Right lobe of liver (tissue), 6 donors: ENCODE results near the gene LYPD3. TPM values are rescaled to one million over a fixed set of nuclear protein-coding genes. Genes with fewer than 3 reads are reported as not detected.

Experiments
- ATAC-seq, 4 donors: fragments of 200-7000 bp; cut with Tn5 transposase; one replicate each; pipeline ENCODE4 v1.9.1; 2020; ENCODE audit warnings: mild to moderate bottlenecking in 4 of 4, moderate library complexity in 4 of 4
- DNase-seq, 3 donors: peaks; one replicate each; pipeline ENCODE4 v3.0.0-alpha.2; 2020
- H3K27ac ChIP-seq, 3 donors: fragments of 200-600 bp; one replicate each; pipeline ENCODE4 v1.8.0; 2022
- H3K27me3 ChIP-seq, 2 donors: fragments of 200-600 bp; one replicate each; pipeline ENCODE4 v1.8.0; 2022
- H3K36me3 ChIP-seq, 4 donors: fragments of 200-600 bp; sonication (generic) in 1 of 4; one replicate each; pipeline versions ENCODE4 v1.5.1 to v1.8.0; 2017 to 2022; ENCODE audit warnings: control low read depth in 1 of 4
- H3K4me1 ChIP-seq, 4 donors: fragments of 200-600 bp; sonication (generic) in 1 of 4; one replicate each; pipeline versions ENCODE4 v1.5.1 to v1.8.0; 2017 to 2022; ENCODE audit warnings: control low read depth in 1 of 4
- H3K4me3 ChIP-seq, 3 donors: fragments of 200-600 bp; one replicate each; pipeline ENCODE4 v1.8.0; 2022
- H3K9me3 ChIP-seq, 4 donors: fragments of 200-600 bp; sonication (generic) in 1 of 4; one replicate each; pipeline versions ENCODE4 v1.5.1 to v1.8.0; 2017 to 2022; ENCODE audit warnings: control low read depth in 1 of 4
- POLR2A ChIP-seq: fragments of 450-650 bp; IDR thresholded peaks from one replicate; pipeline ENCODE4 v1.6.1; 2017; ENCODE audit warnings: antibody characterized with exemption, mild to moderate bottlenecking
- WGBS: methylation state at CpG from one replicate; pipeline ENCODE4 v1.1.6; 2018; ENCODE audit warnings: low coverage, low lambda C conversion rate; ENCODE audit not compliant: insufficient coverage; ENCODE audit errors: missing lambda C conversion rate; 5-methylcytosine and 5-hydroxymethylcytosine counted together
- intact Hi-C, 2 donors: fragments of 100-400 bp; cut with DNase I; formaldehyde crosslinking; loops; one replicate each; pipeline versions ENCODE4 v1.11.2 to v1.14.1; 2022
- total RNA-seq, 6 experiments: library from RNA; depleted of rRNA in 2 of 6; stranded (reverse); fragments of >200 nt in 2 of 6; fragmentation: NEBNext Ultra II Directional in 3 of 6; extraction: Animal tissue kit (Norgen Biotek cat#: 25700) in 3 of 6; gene quantifications; one replicate each; pipeline versions ENCODE4 v1.1.0 to v1.2.4, GENCODE V29; 2016 to 2023
- TF ChIP-seq, protein P1 (sequence below), 4 donors: fragments of 200-600 bp in 3 of 4; fragments of 450-650 bp in 1 of 4; IDR thresholded peaks; one replicate each; pipeline versions ENCODE4 v1.5.1 to v1.8.0; 2016 to 2022; ENCODE audit warnings: antibody characterized with exemption in 4 of 4, mild to moderate bottlenecking in 2 of 4
- donor health status: DM: no; HTN: yes; CAD: no.
- donor health status: DM: no; HTN: no; CAD: no.
- donor health status: DM: no; HTN: no; CAD: no.
- donor health status: DM: no; HTN: yes; CAD: no.
- donor health status: DM: no; HTN: yes; CAD: no.

Gene LYPD3
- total RNA-seq, 6 experiments from 2014 or later: 0.20 to 0.28 (median 0.25) TPM; not detected in 2

DNA sequence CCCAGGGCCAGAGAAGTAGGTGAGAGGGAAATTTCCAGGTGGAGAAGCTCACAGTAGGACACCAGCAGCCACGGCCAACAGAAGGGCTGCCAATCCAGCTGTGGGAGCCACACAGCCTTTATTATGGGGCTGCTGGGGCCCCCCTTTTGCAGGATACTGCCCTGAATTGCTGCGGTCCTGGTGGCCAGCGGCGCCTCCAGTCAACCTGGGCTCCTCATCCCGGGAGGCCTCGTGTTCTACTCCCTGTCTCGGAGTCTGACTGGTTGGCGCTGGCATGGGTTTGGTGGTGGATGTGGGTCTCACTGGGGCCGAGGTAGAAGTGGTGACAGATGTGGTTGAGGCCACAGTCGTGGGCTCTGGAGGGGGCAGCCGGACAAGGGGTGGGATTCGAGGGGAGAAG is 4.1 kb downstream of the LYPD3 start:
- TF ChIP-seq POLR2A: no peak
- TF ChIP-seq, protein P1, sequence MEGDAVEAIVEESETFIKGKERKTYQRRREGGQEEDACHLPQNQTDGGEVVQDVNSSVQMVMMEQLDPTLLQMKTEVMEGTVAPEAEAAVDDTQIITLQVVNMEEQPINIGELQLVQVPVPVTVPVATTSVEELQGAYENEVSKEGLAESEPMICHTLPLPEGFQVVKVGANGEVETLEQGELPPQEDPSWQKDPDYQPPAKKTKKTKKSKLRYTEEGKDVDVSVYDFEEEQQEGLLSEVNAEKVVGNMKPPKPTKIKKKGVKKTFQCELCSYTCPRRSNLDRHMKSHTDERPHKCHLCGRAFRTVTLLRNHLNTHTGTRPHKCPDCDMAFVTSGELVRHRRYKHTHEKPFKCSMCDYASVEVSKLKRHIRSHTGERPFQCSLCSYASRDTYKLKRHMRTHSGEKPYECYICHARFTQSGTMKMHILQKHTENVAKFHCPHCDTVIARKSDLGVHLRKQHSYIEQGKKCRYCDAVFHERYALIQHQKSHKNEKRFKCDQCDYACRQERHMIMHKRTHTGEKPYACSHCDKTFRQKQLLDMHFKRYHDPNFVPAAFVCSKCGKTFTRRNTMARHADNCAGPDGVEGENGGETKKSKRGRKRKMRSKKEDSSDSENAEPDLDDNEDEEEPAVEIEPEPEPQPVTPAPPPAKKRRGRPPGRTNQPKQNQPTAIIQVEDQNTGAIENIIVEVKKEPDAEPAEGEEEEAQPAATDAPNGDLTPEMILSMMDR (IDR thresholded peaks at IDR 0.05): no peak
- no peak for ATAC-seq
- intact Hi-C loops: no loop called here
- no peaks in the 10 kb centered on the region for H3K27me3 ChIP-seq
- peaks cover 0 to 11% (median 3%) of the 10 kb centered on the region in 4 donors for H3K4me1 ChIP-seq
- DNase-seq: no peak
- WGBS: 92% methylated on average over 2 of the region's 12 CpGs
- H3K9me3 ChIP-seq: no peaks in the 10 kb centered on the region
- no peak overlapping the region for H3K27ac ChIP-seq
- H3K36me3 ChIP-seq: no peaks in the 10 kb centered on the region
- no peak overlapping the region for H3K4me3 ChIP-seq

DNA sequence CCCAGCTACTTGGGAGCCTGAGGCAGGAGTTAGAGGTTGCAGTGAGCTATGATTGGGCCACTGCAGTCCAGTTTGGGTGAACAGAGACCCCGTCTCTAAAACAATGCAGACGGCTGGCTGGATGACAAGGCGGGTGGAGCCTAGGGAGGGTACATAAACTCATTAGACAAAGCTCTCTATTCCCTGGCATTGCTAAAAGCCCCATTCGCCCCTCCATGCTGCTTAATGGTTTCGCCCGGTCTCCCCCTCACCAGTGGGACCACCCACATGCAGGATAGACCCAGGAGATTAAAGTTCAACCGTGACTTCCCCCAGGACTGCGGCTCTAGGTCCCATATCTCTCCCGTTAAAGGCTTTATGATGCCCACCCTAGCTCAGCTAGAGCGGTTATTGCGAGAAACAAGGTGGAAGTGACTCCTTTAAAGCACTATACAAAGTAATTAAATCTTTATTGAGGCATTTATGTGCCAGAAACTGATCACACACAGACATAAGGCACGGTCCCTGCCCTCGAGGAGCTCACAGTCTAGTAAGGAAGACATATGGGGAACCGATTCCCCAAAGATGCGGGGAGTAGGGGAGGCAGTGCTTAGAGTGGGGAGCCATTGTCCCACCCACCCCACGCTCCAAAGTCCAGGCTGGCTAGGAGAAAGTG is 4.9 kb downstream of the LYPD3 start:
- no peak overlapping the region for H3K4me3 ChIP-seq
- H3K27me3 ChIP-seq: no peaks in the 10 kb centered on the region
- H3K9me3 ChIP-seq: no peaks in the 10 kb centered on the region
- H3K36me3 ChIP-seq: no peaks in the 10 kb centered on the region
- peaks cover 0 to 14% (median 5%) of the 10 kb centered on the region in 4 donors for H3K4me1 ChIP-seq
- WGBS: 69% methylated on average over 9 of the region's 16 CpGs
- DNase-seq (no peak), ATAC-seq (no peak)
- intact Hi-C loops: no loop called here
- H3K27ac ChIP-seq: no peak overlapping the region
- TF ChIP-seq, protein P1 (IDR thresholded peaks at IDR 0.05): no peak
- no peak for TF ChIP-seq POLR2A

DNA sequence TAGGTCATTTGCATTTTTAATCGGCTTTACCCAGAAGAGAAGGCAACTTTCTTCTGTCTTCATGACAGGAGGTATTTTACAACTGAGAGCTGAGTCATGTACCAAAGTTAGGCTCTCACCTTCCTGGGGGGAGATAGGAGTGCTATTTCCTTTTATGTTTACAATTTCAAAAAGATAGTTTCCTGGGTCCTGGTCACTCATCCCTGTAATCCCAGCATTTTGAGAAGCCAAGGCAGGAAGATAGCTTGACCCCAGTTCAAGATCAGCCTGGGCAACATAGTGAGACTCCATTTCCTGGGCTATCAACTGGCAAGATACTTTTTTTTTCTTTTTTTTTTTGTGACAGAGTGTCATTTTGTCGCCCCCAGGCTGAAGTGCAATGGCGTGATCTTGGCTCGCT is 7.6 kb downstream of the LYPD3 start:
- H3K27ac ChIP-seq: no peak overlapping the region
- H3K27me3 ChIP-seq: no peaks in the 10 kb centered on the region
- intact Hi-C loops: no loop called here
- WGBS: no CpG with 5 or more reads among the region's 4 CpGs
- ATAC-seq (no peak), DNase-seq (no peak)
- H3K9me3 ChIP-seq: no peaks in the 10 kb centered on the region
- H3K4me1 ChIP-seq: peaks cover 0 to 7% (median 4%) of the 10 kb centered on the region in 4 donors
- H3K4me3 ChIP-seq: no peak overlapping the region
- H3K36me3 ChIP-seq: no peaks in the 10 kb centered on the region
- no peak for TF ChIP-seq POLR2A
- TF ChIP-seq, protein P1 (IDR thresholded peaks at IDR 0.05): no peak

DNA sequence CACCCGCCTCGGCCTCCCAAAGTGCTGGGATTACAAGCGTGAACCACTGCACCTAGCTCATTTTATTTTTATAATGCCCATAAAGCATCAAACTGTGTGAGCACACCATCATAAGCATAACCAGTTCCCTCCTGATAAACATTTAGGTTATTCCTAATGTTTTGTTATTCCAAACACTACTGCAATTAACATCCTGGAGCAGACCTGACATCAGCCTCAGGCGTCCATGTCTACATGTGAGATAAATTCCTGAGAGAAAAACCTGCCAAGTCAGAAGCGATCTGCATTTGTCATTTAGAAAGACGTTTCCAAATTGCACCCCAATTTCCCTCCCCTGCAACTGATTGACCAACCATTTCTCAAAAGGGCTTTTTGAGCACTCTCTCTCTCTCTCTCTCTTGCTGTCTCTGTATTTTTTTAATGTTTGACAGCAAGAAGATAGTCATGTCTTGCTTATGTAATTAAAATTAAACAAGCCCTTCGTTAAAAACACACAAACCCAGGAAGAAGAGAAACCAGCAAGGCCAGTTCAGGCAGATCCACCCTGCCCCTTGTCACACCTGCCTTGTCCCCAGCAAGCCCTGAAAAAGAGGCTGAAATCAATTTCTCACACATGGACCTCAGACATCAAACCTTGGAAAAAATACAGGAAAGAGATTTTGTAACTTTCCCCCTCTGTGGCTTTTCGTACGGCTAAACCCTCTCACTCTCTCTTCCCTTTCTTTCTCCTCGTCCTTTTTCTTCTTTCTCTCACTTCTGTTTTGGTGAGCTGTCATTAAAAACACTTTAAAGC is 9.9 kb downstream of the LYPD3 start:
- 36% methylated on average over 10 of the region's 10 CpGs for WGBS
- H3K27ac ChIP-seq: no peak overlapping the region
- H3K9me3 ChIP-seq: no peaks in the 10 kb centered on the region
- intact Hi-C loops: no loop called here
- no peaks in the 10 kb centered on the region for H3K27me3 ChIP-seq
- DNase-seq (no peak), ATAC-seq (peak; percentile 48 to 53 (median 51))
- TF ChIP-seq, protein P1 (IDR thresholded peaks at IDR 0.05): no peak
- no peak for TF ChIP-seq POLR2A
- no peak overlapping the region for H3K4me3 ChIP-seq
- H3K4me1 ChIP-seq: peaks cover 0 to 7% (median 4%) of the 10 kb centered on the region in 4 donors
- H3K36me3 ChIP-seq: no peaks in the 10 kb centered on the region
